ELF-1 (cell line): ENCODE results near the gene ACTA2.

Experiments
- DNase-seq: peaks from one replicate; pipeline ENCODE4 v3.0.0-alpha.2; 2016; ENCODE audit warnings: low read depth, low spot score

ACTA2 gene

DNA sequence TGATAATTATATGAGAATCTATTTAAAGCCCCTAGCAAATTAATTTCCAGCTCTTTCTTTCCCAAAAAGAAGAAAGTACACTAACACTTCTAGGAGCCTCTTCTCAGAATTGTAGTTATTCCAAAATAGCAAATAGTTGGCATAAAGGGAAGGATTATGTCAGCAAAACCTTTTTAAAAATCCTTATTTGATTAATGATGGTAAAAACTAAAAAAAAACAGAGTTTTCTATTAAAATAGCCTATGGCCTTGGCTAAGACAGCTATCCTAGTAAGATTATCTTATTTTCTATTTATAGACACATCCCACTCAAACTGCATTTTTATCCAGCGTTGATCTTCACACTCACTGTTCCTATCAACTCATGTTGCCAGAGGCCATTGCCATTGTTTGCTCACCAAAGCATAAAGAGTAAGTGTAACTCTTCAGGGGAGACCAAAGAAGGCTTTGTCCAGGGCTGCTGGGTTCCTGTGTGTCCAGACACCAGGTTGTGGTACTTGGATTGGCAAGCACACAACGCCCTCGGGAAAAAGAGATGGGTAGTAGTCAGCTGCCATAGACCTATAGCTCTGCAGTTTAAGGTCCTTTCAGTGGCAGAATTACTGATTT lies 31.5 kb downstream of the ACTA2 start:
- no peak for DNase-seq

DNA sequence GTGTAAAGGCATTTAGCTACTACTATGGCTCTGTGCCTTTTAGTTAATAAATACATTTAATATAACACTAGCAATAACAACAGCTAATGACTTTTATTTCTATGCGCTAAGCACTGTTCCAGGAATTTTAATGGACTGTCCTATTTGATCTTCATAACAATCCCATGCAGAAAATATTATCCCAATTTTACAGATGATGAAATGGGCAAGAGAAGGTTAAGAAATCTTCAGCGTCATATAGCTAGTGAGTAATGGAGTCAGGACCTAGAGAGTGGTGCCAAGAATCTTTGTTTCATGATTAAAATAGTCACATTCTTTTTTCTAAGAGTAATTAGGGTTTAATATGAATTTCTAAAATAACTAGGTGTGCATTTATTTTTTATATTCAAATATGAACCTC lies 32.4 kb downstream of the ACTA2 start:
- no peak for DNase-seq

DNA sequence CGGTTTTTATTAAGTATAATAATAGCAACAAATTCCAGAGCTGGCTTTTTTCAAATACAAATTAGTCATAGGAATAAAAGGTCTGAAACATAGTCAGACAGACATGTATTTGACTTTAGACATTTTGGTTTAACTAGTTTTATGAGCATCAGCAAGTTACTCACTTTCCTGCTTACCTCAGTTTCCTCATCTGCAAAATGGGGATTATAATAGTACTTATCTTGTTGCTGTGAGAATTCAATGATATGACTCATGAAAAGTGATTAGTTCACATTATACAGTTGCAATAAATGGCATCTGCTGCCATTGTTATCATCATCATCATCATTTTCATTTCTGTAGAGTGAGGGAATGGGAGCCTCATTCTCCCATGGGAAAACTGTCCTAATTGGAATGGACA lies 33.5 kb downstream of the ACTA2 start:
- no peak for DNase-seq

DNA sequence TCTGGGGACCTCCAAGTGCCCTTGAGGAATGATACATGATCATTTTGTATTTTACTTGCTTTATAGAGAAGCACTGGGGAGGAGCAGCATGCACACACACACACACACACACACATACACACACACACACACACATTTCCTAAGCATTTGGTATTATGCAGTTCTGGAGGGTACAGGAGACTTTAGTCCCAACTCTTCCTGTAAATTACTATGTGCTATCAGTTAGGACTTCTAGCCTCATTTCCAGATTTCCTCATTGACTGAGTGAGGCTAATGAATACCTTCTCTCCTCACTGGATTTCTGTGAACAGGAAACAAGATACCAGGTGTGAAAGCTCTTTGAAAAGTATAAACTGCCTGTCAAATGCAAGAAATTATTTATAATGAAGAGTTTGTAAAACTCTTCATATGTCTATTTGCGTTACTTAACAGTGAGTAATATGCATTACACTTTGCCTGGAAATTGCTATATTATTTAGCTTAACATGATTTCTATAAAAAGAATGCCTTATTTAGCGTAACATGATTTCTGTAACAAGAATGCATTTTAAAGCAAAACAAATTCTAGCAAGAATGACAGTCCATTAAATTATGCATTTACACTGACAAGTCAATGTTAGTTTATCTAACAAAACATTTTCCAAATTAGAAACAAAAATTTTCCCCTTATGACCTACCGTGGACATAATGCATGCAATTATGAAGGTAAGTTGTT lies 34.2 kb downstream of the ACTA2 start:
- DNase-seq: no peak

DNA sequence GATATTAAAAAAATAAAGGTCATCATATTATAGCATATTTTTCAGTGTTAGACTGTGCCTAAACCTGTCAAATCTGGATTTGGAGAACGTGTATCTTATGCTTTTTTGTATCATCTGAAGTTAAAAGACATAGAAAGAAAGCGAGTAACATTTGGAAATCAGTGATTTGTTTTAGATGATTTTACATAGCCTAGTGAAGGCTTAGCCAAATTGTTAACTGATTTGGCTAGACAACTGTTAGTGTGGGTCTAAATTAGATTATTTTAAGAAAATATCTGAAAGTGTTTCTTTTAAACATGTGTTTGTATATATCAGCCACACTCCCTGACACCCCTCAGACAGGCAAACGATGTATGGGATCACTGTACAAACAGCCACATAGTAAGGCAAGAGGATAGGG lies 35.6 kb downstream of the ACTA2 start:
- DNase-seq: no peak

DNA sequence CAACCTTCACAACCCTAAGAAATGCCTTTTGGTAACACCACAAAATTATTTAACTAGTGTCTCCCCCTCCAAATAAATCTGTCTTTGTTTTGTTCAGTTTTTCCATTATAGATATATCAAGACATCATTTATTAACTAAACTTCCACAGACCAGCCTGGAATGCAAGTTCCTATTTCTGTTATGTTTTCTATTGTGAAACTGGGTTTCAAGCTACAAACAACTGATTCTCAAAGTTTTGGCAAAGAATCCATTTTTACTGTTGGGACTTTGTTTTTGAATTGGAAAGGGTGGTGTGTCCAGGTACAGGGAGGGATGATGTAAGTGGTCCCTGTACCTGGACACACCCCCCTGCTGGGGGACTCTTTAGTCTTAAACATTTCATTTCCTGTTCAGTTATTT lies 36.3 kb downstream of the ACTA2 start:
- no peak for DNase-seq

DNA sequence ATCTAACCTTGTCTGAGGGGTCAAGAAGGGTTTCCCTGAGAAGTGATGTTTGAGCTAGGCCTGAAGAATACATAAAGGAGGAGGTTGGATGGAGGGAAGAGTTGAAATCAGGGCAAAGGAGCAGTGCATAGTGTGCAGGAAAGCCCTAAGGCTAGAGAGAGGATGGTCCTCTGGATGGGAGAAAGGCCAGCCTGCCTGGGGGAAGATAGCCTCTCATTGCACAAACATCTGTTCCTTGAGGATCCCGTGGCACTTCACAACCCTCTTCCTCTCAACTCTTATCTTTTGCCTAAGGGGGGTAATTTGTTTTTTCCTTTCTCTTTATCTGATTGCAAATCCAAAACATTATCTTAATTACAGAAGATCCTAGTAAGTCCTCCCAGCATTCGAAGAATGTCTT lies 36.8 kb downstream of the ACTA2 start:
- DNase-seq: peak; percentile 68

DNA sequence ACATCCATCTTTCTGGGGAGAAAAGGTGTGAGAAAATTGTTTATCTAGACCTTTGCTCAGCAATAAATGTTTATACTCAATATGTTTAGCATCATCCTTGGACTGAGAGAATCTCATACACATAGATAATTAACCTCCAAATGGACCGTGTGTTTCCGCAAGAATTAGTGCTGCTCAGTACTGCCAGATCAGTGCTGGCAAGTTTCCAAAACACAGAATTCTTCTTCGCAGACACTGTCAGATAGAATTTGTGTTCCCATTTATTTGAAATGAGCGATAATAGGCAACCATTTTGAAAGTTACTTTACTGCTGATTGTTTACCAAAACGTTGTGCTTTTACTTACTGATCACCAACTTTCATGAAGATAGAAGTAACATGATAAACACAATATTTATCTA lies 38.8 kb downstream of the ACTA2 start:
- no peak for DNase-seq

DNA sequence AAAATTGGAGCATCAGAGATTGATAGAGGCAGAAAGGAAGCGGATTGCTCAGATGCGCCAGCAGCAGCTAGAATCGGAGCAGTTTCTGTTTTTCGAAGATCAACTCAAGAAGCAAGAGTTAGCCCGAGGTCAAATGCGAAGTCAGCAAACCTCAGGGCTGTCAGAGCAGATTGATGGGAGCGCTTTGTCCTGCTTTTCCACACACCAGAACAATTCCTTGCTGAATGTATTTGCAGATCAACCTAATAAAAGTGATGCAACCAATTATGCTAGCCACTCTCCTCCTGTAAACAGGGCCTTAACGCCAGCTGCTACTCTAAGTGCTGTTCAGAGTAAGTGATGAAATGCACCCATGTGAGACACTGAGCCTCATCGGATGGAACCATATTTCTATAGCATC lies 39.4 kb downstream of the ACTA2 start:
- DNase-seq: peak; percentile 71

DNA sequence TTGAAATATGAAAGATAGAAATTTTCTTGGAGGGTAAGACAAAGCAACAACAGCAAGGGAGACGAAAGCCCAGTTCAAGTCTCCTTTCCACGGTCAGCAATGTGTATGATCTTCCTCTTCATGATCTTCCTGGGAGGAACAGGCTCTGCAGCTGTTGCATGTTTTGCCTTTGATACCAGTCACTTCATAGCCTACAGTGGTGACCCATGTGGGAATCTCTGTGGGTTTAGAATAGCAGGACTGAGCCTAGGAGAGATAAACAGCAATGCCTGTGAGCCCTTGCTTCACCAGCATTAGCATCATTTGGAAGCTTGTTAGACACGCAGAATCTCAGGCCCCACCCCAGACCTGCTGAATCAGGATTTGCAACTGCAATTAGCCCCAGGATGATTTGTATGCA lies 40.7 kb downstream of the ACTA2 start:
- no peak for DNase-seq

DNA sequence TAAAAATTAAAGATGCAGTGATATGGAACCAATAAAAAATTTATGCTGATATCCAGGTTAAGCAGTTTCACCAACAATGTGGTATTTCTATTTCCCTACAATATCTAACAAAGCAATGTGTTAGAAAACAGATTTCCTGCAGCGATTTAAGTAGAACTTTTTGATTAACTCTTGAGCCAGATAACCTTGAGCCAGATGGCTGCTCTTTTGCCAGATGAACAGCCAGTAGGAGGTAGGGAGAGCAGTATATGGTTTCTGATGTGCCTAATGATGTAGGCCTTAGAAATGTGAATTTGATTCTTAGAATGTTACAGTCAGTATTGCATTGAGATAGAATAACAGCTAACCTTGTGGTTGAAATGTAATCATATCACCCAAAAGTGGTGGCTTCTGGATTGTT lies 41.5 kb downstream of the ACTA2 start:
- DNase-seq: no peak

DNA sequence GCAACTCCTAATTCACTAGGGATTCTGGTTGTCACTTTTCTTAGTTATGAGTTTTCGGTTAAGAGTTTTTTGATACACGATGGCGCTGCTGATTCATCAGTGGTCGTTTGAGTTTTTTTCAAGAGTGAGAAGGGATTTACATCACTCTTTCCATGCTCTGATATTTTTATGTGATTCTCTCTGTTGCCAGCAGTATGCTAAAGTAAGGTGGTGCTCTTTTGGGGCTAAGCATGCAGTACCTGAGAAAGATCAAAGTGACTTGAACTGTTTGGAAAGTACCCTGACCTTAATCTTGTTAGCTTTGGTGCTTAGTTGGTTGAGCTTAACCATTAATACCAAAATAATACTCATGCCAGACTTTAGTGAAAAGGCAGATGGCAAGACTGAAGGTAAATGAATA lies 44.4 kb downstream of the ACTA2 start:
- no peak for DNase-seq

DNA sequence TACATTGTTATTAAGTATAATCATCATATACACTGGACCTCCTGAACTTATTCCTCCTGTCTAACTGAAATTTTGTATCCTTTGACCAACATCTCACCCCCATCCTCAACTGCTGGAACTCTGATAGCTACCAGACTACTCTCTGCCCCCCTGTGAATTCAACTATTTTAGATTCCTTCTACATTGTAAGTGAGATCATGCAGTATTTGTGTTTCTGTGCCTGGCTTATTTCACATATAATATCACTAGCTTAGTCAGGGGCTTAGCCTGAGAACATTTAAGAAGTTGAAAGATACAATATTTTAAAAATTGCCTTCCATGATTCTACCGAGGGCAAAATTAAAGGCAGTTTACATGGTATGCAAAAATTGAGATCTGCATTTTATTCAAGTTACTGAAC lies 45.7 kb downstream of the ACTA2 start:
- no peak for DNase-seq

DNA sequence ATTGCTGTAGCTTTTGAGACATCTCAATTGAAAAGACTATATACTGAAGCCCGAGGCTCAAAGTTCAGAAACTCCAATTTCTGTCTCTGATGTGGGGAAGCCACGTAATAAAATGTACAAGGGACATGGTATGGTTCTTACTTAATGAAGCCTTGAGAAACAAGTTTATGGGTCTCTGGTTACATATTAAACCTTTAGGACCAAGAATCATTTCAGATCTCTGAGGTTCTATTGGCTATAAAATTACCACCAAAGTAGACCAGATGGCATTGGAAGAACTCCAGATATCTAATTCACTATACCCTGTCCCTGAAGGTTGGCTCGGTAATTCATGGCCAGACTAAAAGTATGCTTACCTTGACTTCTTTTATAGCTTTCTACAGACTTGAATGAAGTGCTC lies 48.9 kb downstream of the ACTA2 start:
- DNase-seq: no peak

DNA sequence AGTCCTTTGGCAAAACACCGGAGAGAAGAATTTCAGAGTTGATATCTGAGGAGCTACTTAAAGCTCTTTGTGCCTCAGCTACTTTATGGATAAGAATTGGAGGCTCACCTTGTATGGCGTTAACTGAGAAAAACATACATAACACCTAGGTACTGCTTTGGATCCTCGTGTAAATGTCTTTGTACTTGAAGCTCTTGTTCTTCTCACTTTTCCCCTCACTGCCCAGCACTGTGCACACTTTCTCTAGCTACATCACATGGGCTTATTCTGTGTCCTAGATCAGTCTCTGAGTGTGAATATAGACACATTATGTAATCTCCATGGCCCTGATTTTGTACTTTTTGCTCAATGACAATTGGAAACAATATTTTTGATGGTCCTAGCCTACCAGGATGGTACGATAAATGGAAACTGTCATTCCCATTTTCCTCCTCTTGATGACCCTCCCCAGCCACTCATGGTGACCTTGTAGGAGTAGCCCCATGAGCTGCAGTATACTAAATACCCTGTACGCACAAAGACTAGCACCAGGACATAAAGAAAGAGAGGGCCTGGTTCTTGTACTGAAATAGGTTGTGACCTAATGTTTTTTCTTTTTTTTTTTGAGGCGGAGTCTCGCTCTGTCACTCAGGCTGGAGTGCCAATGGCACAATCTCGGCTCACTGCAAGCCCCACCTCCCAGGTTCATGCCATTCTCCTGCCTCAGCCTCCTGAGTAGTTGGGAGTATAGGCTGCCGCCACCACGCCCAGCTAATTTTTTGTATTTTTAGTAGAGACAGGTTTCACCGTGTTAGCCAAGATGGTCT lies 50.4 kb downstream of the ACTA2 start:
- DNase-seq: no peak

DNA sequence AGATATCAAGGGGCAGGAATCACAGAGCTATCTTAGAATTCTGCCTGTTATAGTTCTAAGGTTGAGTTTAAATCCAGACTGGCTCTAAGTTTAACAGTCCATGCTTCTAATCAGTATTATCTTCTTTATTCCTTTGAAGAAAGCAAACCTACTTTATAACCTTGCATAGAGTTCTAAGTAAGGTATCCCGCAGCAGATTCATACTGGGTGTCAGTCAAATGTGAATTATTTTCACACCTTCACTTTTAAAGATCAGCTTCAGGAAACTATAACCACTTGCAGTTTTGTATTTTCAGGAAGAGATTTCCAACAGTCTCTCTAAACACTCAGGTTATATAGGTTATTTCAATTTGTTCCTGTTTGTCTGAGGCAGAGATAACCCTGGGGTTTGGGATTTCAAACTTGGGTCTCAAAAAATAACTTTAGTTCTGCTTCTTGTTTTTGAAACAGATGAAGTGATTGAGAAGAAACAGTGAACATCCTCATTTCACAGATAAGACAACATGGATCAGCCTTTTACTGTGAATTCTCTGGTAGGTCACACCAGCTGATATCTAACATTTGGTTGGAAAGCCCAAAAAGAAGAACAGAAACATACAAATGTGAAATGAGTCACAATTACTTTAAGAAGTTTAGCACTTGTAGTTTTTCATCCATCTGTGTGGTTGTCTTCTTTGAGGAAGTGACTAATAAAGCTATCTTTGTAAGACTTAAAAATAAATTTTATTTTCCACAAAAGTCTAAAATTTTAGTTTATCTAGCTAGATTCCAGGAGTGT lies 51.2 kb downstream of the ACTA2 start:
- DNase-seq: no peak

DNA sequence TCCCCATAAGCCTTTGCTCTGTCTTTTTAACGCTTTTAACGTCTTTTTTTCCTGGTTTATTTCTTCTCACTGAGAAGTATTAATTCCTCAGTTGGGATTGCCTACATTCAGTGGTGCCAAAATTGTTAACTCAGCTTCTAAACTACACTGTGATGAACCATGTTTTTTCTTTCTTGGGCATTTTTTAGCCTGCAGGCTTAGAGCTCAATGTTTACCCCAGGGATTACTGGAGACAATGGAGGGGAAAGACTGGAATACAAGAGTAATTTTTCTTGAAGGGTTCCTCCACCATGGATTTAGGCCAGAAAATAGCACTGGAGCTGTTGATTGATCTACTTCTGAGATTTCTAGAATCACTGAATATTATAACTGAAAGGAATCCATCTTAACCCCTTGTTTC lies 52.7 kb downstream of the ACTA2 start:
- no peak for DNase-seq

DNA sequence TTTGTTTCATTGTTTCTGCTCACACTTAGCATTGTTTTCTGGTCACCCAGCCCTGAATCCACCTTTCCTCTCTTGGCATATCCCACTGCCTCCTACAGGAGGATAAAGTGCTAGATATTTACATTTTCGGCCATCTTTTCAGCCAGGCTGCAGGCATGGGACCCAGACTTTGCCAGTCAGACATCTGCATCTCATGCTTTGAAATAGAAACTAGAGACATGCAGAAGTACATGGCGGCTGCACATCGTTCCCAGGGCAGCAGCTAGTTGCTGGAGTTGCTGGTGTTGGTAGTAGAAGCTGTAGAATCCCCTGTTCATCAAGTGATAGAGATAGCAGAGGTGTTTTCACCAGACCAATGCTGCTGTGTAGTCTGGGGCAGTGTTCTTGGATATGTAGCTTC lies 53.8 kb downstream of the ACTA2 start:
- no peak for DNase-seq

DNA sequence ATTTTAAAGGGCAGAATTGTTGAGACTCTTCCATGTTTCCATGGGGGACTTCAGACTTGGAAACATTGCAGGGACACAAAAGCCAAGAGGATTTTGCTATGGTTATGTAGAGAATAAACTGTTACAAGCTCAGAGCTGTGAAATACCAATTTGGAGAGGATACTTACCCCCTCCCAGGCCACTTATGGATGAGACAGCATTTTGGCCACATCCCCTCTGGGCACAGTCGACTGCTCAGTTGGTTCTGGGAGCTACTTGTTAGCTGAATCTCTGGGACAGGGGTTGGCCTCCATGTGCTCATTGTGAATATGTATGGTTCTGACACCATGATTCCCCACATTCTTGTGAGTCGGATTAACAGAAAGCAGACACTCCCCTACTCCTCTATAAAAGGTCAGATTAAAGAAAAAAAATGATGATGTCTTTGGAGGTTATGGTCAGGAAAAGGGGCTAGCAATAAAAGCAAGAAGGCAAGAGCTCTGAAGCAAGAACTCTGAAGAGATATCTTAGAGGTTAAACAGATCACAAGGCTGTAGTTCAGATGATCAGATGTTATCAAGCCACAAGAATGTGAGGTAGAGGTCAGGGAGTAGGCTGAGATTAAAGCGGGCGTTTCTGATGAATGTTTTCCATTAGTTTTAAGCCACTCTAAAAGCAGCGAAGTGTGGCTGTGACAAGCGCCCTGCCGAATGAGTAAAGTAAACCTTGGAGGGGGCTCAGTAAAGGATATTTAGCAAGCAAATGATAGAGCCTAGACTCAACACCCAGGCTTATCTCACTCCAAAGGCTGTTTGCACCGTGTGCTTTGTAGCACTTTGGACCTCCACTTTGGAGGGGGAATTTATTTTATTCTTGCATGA lies 55.3 kb downstream of the ACTA2 start:
- peak; percentile 57 for DNase-seq

DNA sequence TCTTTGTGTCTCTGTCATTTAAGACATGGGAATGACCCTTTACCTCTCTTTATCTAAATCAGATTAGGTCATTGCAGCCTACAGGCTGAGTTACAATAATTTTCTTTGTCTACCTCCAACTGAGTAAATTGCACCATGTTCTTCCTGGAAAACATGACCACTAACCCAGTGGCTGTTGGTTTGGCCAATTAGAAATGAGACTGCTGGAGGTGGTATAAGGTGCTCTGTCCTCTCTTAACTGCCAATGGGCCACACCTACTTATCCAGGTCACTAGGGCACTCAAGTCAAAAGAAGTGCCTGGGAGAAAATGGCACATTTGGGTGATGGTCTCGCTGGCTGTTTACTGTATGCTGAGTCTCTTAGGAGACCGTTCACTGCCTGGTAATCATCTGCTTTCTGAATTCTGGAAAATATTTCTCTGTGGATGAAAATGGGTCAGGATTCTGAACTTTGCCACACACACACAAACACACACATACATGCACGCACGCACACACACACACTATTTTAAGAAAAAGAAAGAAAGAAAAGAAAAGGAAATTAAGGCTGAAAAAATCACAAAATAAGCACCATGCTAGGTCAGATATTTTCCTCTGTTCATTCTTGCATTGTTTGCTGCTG lies 56.1 kb downstream of the ACTA2 start:
- peak; percentile 34 for DNase-seq

DNA sequence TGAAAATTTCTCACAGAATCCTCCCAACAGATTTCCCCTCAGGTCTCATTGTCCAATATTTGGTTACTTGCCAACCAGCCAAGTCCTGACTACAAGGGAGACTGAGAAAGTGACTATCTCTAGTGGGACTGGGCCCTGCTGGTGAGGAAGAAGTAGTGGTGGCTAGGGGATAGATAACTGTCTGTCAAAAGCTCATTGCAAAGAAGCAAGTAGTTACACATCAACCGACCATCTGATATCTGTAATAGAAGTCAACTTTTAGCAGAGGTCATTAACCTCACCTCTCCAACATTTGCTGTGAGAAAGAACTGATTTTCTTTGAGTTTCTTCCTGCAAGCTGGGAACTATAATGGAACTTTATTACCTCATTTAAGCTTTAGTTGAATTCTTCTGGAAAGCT lies 57.3 kb downstream of the ACTA2 start:
- DNase-seq: no peak
